ENCODE data around the gene FMN1.

Gene FMN1

GRCh38 chr15:32998979-32999672 is 195.4 kb downstream of the FMN1 start:
- TF ChIP-seq CTCF (conservative IDR thresholded peaks at IDR 0.05; ENCODE audit: low read length) = no peak
- DNase-seq (ENCODE audit: low read depth) = peak; percentile 93

DNA sequence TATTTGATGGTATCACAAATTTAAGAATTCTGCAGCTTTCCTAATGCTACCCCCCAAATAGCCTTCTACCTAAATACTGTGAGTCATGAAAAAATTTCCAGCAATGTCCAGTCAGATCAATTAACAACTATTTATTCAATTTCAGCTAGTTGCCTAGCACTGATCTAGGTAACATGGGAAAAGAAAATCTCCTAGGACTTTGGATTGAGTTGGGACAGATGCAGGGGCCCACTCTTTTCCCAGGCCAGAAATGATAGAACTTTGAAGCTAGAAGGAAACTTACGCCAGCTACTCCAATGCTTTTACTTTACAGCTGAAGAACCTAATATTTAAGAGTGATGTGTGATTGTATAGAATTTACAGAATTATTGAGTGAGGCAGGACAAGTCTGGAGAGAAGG is 196.3 kb downstream of the FMN1 start:
- TF ChIP-seq CTCF (conservative IDR thresholded peaks at IDR 0.05; ENCODE audit: low read length) = no peak
- H3K4me3 ChIP-seq (ENCODE audit: low read length) = no peak overlapping the region
- DNase-seq (ENCODE audit: low read depth) = no peak

More at GRCh38 chr15:32998979-32999672, 195.4 kb downstream of the FMN1 start:
- H3K4me3 ChIP-seq (ENCODE audit: low read length) = no peak overlapping the region

GRCh38 chr15:32994810-32995424 is 199.6 kb downstream of the FMN1 start:
- H3K4me3 ChIP-seq (ENCODE audit: low read length) = no peak overlapping the region
- DNase-seq (ENCODE audit: low read depth) = peak; percentile 63
- peak; percentile 76 for TF ChIP-seq CTCF (conservative IDR thresholded peaks at IDR 0.05; ENCODE audit: low read length)

DNA sequence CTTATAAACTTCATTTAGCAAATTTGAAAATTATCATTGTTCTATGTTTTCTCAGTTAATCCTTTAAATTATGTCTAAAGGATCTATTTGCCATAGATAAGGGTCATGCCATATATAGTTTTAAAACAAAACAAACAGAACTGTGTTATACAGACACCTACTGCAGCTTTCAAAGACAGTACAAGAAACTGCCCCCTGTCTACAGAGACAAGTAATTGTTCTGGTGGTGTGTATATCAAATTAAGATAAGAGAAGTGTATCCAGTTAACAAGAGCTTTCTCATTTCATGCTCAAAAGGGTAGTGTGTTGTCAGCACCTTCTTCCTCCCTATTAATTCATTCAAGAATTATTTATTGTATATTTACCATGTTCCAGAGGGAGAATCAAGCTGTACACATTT is 201.2 kb downstream of the FMN1 start:
- peak; percentile 35 for DNase-seq (ENCODE audit: low read depth)
- H3K4me3 ChIP-seq (ENCODE audit: low read length) = no peak overlapping the region
- TF ChIP-seq CTCF (conservative IDR thresholded peaks at IDR 0.05; ENCODE audit: low read length) = peak; percentile 52

- TF ChIP-seq CTCF (conservative IDR thresholded peaks at IDR 0.05; ENCODE audit: low read length) = no peak
Measured at GRCh38 chr15:32991619-32992111, 202.8 kb downstream of the FMN1 start.

GRCh38 chr15:32990071-32990470 is 204.4 kb downstream of the FMN1 start:
- no peak for DNase-seq (ENCODE audit: low read depth)
- no peak overlapping the region for H3K4me3 ChIP-seq (ENCODE audit: low read length)
- TF ChIP-seq CTCF (conservative IDR thresholded peaks at IDR 0.05; ENCODE audit: low read length) = no peak

More at GRCh38 chr15:32991619-32992111, 202.8 kb downstream of the FMN1 start:
- H3K4me3 ChIP-seq (ENCODE audit: low read length) = no peak overlapping the region
- DNase-seq (ENCODE audit: low read depth) = no peak

GRCh38 chr15:32987067-32987466 is 207.4 kb downstream of the FMN1 start:
- DNase-seq (ENCODE audit: low read depth) = peak; percentile 25

More at GRCh38 chr15:32987067-32987466, 207.4 kb downstream of the FMN1 start:
- TF ChIP-seq CTCF (conservative IDR thresholded peaks at IDR 0.05; ENCODE audit: low read length) = no peak
- H3K4me3 ChIP-seq (ENCODE audit: low read length) = no peak overlapping the region
